Chondrocyte (in vitro differentiated cells): Measurements from ENCODE around the gene MYO18B. TPM values are rescaled to one million over a fixed set of nuclear protein-coding genes. Genes with fewer than 3 reads are reported as not detected.

Experiments
- DNase-seq: peaks from one replicate; pipeline ENCODE4 v3.0.0; 2021; ENCODE audit warnings: mixed read lengths, low spot score
- H3K27ac Mint-ChIP-seq: one replicate; pipeline ENCODE4 v1.8.0; 2021; ENCODE audit warnings: mild to moderate bottlenecking, moderate library complexity, mixed read lengths; ENCODE audit not compliant: unreplicated experiment
- H3K27me3 Mint-ChIP-seq: 2 replicates; pipeline ENCODE4 v1.8.0; 2021; ENCODE audit warnings: low read depth, mixed read lengths
- H3K36me3 Mint-ChIP-seq: 2 replicates; pipeline ENCODE4 v1.8.0; 2021; ENCODE audit warnings: low read depth, mixed read lengths
- H3K4me1 Mint-ChIP-seq: 2 replicates; pipeline ENCODE4 v1.8.0; 2021; ENCODE audit warnings: low read depth, mild to moderate bottlenecking, mixed read lengths
- H3K4me3 Mint-ChIP-seq: one replicate; pipeline ENCODE4 v1.8.0; 2021; ENCODE audit warnings: mild to moderate bottlenecking, moderate library complexity, mixed read lengths; ENCODE audit not compliant: unreplicated experiment
- H3K9me3 Mint-ChIP-seq: 2 replicates; pipeline ENCODE4 v1.8.0; 2021; ENCODE audit warnings: low read depth, mixed read lengths
- total RNA-seq: library from RNA; stranded (reverse); gene quantifications from 3 replicates; pipeline ENCODE4 v1.2.1, GENCODE V29; 2021
- TF ChIP-seq, protein P1 (sequence below): fragments of 200-600 bp; sonication (generic); IDR thresholded peaks from 2 replicates; pipeline ENCODE4 v1.5.0; 2021; ENCODE audit warnings: antibody characterized with exemption, mild to moderate bottlenecking, moderate library complexity

MYO18B gene
- total RNA-seq, 1 donor from 2014 or later = 0.20 TPM

DNA sequence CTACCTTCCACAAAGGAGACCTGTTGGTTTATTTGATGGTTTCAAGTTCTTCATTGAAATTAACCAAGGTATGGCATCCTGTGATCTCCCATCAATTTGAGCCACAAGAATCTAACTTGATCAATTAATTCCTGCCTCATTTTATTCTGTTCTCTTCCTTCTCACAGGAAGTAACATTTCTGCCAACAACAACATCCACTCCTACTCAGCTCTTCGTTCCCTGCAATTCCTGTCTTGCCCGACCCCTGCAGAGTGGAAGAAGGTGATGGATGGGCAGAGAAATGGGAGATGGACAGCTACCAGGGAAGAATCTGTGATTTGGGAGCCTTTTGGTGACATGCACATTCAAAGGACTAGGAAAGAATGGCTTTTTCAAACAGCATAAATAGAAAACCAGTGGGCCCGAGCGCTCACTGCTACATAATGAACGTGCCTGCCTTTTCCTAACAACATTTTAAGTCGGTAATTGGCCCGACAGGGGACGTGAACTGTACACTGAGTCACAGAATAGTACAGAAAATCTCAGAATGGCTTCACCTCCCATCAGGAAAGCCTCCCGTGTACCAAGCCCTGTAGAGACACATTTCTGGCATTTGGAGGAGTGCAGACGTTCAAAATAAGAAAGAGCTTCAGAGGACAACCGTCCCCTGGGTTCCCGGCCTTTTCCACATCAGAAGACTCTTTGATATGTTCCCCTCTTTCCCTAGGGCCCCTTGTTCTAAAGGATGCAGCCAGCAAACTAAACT is 314.6 kb downstream of the MYO18B start:
- no peak for DNase-seq
- H3K27ac Mint-ChIP-seq = no peak overlapping the region
- H3K27me3 Mint-ChIP-seq = peaks cover 28% of the 10 kb centered on the region

DNA sequence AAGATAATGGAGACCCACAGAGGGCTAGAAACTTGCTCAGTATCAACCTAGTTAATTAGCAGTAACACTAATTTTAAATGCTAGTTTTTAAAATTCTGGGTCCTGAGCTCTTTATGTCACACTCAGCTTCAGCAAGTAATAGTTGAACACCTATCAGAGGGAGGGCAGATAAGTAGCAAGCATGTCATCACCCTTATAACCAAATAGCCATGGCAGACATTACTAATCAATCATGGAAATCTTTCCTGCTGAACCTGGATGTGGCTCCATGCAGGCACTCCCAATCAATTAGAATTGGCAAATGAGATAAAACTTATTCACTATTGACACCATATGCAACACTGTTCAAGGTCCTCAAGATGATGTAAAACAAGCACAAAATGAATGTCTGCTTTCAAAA is 315.7 kb downstream of the MYO18B start:
- TF ChIP-seq, protein P1, sequence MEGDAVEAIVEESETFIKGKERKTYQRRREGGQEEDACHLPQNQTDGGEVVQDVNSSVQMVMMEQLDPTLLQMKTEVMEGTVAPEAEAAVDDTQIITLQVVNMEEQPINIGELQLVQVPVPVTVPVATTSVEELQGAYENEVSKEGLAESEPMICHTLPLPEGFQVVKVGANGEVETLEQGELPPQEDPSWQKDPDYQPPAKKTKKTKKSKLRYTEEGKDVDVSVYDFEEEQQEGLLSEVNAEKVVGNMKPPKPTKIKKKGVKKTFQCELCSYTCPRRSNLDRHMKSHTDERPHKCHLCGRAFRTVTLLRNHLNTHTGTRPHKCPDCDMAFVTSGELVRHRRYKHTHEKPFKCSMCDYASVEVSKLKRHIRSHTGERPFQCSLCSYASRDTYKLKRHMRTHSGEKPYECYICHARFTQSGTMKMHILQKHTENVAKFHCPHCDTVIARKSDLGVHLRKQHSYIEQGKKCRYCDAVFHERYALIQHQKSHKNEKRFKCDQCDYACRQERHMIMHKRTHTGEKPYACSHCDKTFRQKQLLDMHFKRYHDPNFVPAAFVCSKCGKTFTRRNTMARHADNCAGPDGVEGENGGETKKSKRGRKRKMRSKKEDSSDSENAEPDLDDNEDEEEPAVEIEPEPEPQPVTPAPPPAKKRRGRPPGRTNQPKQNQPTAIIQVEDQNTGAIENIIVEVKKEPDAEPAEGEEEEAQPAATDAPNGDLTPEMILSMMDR = no peak
- no peak overlapping the region for H3K4me3 Mint-ChIP-seq
- no peaks in the 10 kb centered on the region for H3K4me1 Mint-ChIP-seq
- no peaks in the 10 kb centered on the region for H3K36me3 Mint-ChIP-seq
- H3K27ac Mint-ChIP-seq = no peak overlapping the region
- DNase-seq = no peak
- H3K9me3 Mint-ChIP-seq = no peaks in the 10 kb centered on the region
- peaks cover 25% of the 10 kb centered on the region for H3K27me3 Mint-ChIP-seq

More for the DNA sequence above, 314.6 kb downstream of the MYO18B start:
- Mint-ChIP-seq H3K36me3 (no peaks in the 10 kb centered on the region), H3K4me1 (no peaks in the 10 kb centered on the region), H3K9me3 (no peaks in the 10 kb centered on the region), H3K4me3 (no peak overlapping the region)
- TF ChIP-seq, protein P1 = no peak

DNA sequence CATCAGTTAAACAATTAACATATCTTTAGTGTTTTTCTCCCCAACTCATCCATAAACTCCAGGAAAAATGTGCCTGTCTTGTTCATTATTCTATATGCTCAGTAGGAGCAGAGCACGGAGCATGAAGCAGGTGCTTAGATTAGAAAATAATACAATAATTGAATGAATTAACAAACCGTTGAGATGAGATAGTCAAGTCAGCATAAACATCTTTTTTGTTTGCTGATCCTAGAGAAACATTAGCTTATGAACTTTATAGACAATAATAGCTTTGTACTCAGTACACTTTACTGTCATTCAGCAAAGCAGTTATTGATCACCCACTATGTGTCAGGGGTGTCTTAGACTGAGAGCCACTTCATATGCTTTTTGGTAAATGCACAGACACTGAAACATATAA is 322.1 kb downstream of the MYO18B start:
- no peaks in the 10 kb centered on the region for H3K9me3 Mint-ChIP-seq
- TF ChIP-seq, protein P1 = no peak

DNA sequence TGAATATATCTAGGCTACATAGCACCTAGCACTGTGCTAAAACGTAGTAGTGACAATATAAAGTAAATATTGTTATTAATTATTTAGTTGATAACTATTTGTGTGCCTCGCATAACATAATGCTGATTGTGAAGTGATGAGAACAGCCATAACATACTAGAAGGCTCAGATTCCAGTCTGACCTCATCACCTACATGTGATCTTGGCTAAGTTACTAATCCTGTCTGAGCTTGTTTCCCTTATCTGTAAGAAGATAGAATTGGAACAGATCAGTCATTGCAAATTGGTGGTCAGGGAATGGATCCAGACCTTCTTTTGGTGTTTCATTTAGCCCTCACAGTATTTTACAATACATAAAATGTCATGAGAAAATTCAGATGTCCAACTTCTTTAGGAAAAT is 323.9 kb downstream of the MYO18B start:
- H3K9me3 Mint-ChIP-seq = no peaks in the 10 kb centered on the region
- H3K36me3 Mint-ChIP-seq = no peaks in the 10 kb centered on the region
- no peak overlapping the region for H3K27ac Mint-ChIP-seq
- H3K4me1 Mint-ChIP-seq = no peaks in the 10 kb centered on the region
- H3K4me3 Mint-ChIP-seq = no peak overlapping the region
- peaks cover 11% of the 10 kb centered on the region for H3K27me3 Mint-ChIP-seq
- DNase-seq = no peak
- TF ChIP-seq, protein P1 = no peak

More for the DNA sequence above, 322.1 kb downstream of the MYO18B start:
- Mint-ChIP-seq H3K36me3 (no peaks in the 10 kb centered on the region), H3K27me3 (peaks cover 11% of the 10 kb centered on the region), H3K27ac (no peak overlapping the region), H3K4me1 (no peaks in the 10 kb centered on the region), H3K4me3 (no peak overlapping the region)
- DNase-seq = no peak

DNA sequence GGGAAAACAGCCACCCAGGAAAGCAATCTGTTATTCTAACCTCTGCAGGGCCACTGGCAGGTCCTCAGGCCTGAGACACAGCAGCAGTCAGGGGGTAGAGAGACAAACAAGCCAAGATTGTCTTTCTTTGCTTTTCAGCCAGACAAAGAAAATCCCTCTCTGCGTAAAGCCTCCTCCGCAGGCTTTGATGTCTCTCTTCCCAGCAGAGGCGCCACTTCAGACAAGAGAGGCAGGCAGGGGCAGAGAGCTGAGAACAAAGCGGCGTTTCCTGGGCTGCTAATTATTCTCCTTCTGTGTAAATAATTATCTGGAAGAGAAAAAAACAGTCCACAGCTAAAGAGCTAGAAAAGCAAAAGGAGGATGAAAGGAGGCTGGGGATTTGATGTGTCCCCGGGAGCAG is 324.5 kb downstream of the MYO18B start:
- Mint-ChIP-seq H3K9me3 (no peaks in the 10 kb centered on the region), H3K36me3 (no peaks in the 10 kb centered on the region), H3K4me3 (no peak overlapping the region), H3K27me3 (peaks cover 11% of the 10 kb centered on the region), H3K27ac (no peak overlapping the region), H3K4me1 (no peaks in the 10 kb centered on the region)
- TF ChIP-seq, protein P1 = no peak
- no peak for DNase-seq
